ENCODE results near the gene SMYD3.
"Not testable (repeated sequence)": the region's sequence is repeated elsewhere in the genome, so short reads cannot be mapped to it uniquely, and the experiment has no call there.

The SMYD3 gene

DNA sequence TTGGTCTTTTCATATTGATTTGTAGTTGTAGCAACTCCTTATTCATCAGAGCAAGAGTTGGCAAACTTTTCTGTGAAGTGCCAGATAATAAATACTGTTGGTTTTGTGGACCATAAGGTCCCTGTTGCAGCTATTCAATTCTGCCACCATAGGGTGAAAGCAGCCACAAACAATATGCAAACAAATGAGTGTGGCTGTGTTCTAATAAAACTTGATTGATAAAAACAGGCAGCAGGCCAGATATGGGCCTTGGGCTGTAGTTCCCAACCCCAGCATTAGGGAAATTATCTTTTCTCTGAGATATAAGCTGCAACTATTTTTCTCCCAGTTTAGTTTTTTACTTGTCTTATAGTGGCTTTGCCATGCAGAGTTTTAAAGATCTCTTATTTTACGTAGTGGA, 469.2 kb downstream of the SMYD3 start:
- DNase-seq (ENCODE audit: low read depth in 2 of 3, low spot score in 2 of 3), result no peak

DNA sequence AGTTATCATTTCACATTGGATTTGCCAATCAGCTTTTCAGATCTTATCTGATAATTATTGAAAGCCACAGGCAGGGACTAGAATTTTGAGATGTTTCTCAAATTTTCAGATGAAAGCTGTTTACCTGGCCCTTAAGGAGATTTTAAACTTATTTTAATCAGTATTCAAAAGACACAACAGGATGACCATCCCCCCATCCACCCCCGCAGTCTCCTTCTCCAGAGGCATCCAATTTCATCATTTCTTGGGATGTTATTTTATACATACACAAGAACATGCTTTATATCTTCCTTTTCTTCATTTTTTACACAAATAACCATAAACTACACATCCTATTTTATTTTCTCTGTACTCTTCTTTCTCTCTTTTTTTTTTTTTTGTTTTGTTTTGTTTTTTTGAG, 470.9 kb downstream of the SMYD3 start:
- DNase-seq (ENCODE audit: low read depth in 2 of 3, low spot score in 2 of 3), result no peak

DNA sequence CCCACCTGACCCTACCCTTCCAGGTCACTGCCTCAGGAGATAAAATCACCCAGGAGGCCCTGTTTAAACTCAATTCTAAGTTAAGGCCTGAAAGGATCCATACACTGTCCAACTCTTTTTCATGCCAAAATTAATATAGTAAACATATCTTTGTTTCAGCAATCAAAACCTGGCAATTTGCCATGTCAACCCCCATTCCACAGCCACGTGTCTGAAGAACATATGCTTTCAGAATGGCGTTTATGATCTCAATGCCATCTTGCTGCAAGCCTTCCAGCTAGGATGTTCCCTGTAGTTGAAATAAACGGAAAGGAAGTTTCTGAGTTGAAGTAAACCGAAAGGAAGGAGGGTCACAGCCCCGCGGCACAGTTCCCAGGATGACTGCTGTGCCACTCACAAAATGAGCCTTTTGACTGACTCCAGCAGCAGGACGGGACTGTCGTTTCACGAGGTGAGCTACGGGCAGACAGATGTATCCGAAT, 472.0 kb downstream of the SMYD3 start:
- no peak for DNase-seq (ENCODE audit: low read depth in 2 of 3, low spot score in 2 of 3)

DNA sequence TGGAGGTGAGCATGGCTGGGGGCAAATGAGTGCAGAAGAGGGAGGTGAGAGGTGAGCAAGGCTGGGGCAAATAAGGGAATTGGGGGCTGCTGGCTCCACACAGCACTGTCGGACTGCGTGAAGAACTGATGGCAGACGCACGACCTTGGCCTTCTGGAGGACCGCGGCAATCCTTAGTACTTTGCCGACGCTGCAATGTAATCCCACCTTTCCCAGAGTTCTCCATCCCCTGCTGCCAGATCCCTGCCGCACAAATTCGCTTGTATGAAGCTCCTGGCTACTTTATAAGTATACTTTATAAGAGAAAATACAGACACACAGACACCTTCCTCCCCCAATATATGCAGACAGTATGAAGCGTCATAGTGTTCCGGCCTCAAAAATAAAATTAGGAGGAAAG, 472.4 kb downstream of the SMYD3 start:
- DNase-seq (ENCODE audit: low read depth in 2 of 3, low spot score in 2 of 3), result no peak

DNA sequence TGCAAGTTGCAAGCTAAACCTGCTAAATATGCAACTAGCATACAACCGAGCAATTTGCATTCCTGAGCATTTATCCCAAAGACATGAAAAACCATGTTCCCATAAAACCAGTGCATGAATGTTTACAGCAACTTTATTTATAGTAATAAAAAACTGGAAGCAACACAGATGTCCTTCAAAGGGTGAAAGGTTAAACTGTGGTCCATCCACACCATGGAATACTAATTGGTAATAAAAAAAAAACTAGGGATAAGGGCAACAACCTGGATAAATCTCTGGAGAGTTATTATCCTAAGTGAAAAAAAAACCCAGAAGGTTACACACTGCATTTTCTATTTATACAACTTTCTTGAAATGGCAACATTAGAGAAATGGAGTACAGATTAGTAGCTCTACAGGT, 474.1 kb downstream of the SMYD3 start:
- no peak for DNase-seq (ENCODE audit: low read depth in 2 of 3, low spot score in 2 of 3)

DNA sequence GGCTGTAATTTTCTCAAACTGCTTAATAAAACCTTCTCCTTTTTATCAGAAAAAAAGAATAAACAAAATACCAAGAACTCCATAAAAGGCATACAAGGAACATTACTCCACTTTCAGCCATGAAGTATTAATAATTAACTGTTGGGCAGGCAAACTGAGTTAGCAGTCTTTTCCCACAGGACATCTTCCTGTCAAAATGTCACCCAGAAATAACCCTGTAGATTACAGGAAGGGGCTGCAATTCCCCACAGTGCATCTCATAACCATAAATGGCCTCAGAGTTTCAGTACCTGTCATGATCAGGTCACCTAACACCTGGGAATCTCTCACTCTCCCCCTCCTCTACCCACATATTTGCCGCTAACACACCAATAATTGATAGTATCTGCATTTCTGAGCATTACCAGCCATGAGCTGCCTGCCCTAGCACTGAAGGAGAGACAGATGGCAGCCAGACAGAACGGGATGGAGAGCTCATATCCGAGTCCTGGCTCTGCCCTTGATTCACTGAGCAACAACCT, 475.0 kb downstream of the SMYD3 start:
- no peak for DNase-seq (ENCODE audit: low read depth in 2 of 3, low spot score in 2 of 3)

DNA sequence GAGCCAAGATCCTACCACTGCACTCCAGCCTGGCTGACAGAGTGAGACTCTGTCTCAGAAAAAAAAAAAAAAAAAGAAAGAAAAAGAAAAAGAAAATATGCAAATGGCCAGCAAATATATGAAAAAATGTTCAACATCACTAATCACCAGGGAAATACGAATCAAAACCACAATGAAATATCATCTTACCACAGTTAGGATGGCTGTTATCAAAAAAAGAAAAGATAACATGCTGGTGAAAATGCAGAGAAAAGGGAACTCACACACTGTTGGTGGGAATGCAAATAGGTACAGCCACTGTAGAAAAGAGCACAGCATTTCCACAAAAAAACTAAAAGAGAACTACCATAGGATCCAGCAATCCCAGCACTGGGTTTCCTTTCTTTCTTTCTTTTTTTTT, 477.5 kb downstream of the SMYD3 start:
- DNase-seq (ENCODE audit: low read depth in 2 of 3, low spot score in 2 of 3), result no peak

DNA sequence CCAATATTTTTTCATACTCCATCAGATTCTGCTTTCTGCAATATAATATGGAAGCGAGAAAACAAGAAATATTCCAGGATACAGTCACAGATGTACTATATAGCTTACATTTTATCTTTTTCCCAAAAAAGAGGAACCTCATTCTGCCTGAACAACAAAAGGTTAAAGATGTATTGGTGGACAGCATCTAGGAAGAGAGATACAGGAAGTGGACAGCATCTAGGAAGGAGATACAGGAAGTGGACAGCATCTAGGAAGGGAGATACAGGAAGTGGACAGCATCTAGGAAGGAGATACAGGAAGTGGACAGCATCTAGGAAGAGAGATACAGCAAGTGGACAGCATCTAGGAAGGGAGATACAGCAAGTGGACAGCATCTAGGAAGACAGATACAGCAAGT, 483.0 kb downstream of the SMYD3 start:
- DNase-seq (ENCODE audit: low read depth in 2 of 3, low spot score in 2 of 3), result not testable (repeated sequence)

DNA sequence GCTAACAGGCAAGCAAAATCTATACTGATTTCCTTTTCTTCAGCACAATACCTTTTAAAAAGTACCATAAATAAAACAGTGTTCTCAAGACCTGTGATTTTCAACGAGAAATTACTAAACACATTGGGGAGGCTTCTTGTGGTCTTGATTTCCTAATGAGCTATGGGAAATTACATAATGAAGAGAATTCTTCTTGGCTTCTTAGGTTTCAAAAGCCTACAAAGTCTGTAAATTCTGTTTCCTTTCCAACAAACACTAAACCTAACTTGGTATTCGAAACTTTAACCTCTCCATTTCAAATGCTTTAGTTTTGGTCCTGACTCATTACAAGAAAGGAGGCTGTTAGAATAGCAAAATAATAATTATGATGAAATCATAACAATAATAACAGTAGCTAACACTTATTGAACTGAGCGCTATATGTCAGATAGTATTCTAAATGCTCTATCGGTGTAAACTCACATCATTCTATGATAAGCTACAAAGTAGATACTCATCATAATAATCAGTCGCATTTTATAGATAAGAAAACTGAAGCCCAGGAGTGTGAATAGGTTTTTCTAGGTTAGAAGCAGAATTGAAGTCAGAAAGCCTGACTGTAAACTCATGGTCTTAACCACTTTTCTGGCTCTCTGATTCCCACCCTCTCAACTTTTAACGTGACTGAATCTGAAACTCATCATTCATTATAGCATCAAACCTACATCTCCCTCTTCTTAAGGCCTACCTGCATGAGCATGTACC, 486.7 kb downstream of the SMYD3 start:
- no peak for DNase-seq (ENCODE audit: low read depth in 2 of 3, low spot score in 2 of 3)

DNA sequence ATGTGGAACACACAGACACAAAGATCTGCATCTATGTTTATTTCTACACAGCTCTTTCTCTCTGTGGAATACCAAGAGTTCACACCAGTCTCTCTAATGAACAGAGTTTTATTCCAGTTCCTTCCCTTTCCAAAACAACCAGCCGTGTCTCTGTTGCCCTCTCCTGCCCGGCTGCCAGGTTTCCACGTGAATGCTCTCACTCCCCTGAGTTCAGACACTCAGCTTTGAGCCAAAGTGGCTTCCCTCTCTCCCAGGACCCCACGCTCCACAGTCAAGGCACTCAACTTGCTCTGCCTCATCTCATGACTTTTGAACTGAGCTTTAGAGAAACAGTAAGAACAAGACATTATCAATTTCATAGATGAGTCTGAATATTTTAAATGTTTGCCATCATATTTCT, 488.9 kb downstream of the SMYD3 start:
- no peak for DNase-seq (ENCODE audit: low read depth in 2 of 3, low spot score in 2 of 3)

DNA sequence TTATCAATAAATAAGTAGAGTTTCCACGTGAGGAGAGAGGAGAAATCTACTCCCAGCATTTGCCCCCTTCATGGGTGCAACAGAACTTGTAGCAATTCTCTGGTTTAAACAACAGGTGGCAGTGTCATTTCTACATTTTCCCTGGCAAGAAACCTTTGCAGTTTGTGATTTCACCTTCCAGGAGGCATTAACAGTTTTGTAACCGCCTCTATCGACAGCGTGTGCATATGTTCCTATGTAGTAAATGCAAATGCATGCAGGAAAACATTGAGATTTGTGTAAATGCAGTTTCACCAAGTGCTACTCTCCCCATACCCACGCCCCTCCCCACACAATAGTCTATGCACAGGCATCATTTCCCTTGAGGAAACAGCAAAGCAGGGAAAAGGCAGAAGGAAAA, 494.7 kb downstream of the SMYD3 start:
- DNase-seq (ENCODE audit: low read depth in 2 of 3, low spot score in 2 of 3), result no peak

DNA sequence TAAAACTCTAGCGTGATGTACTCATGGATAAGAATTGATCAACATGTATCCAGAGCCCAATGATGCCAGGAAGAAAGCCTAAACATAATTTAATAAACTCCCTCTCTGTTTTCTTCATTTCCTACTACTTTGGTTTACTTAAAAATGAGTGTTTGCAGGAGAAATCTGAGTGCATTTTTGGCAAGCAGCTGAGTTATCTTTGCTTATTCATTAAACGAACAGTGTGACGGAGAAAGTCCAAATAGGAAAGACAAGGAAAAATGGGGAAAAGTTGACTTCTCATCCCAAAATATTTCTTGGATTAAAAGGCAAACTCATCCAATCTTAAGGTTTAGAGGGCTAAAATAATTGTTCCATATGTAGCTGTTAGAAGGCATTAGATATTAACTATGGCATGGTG, 496.7 kb downstream of the SMYD3 start:
- no peak for DNase-seq (ENCODE audit: low read depth in 2 of 3, low spot score in 2 of 3)

DNA sequence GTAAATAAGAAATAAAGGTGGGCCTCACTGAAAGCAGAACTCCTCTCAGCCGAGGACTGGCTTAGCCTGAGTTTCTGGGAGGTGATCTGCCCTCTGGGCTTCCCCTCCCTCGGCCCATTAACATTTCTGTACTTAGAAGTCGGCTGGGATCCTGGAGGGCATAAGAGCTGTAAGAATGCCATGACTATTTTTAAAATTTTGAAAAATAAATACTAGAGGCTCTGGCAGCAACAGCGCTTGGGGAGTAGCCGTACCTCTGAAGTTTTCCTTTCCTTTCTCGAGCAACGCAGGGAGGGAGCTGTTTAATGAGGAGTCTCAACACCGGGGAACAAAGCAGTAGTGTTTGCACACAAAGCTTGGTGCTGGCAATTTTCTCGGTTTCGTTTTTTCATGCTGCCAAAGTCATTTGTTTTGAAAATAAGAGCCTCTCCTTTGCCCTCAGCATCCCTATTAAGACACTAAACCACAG, 498.7 kb downstream of the SMYD3 start:
- DNase-seq (ENCODE audit: low read depth in 2 of 3, low spot score in 2 of 3), result no peak

DNA sequence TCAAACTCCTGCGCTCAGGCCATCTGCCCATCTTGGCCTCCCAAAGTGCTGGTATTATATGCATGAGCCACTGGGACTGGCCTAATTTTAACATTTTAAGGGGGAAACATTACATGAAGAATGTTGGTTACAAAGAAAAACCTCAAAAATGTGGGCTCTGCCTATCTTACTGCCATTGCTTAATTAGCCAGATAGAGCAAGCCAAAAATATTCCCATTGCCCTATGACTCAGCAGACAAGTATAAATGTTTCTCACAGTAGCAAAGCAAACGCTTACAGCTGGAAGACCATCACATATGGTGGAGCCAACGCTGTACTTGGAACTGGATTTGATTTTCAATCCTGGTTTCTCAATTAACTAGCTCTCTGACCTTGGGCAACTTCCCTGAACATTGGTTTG, 502.0 kb downstream of the SMYD3 start:
- DNase-seq (ENCODE audit: low read depth in 2 of 3, low spot score in 2 of 3), result no peak

DNA sequence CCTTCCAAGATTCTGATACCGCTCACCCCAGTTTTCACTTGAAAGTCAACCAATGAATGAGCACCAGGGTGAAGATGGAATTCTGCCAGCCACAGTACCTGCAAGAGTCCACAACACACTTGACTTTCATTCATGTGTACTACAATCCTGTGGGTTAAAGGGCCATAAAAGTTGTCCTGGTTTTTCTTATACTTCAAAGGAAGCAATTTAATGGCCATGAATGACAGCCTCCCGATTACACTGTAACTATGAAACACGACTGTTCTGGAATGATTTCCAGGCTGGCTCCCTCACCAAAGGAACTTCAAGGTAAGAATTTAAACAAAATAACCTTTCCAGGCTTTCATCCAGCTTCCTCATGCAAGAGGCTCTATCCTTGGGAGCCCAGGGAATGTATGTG, 502.8 kb downstream of the SMYD3 start:
- DNase-seq (ENCODE audit: low read depth in 2 of 3, low spot score in 2 of 3), result no peak

DNA sequence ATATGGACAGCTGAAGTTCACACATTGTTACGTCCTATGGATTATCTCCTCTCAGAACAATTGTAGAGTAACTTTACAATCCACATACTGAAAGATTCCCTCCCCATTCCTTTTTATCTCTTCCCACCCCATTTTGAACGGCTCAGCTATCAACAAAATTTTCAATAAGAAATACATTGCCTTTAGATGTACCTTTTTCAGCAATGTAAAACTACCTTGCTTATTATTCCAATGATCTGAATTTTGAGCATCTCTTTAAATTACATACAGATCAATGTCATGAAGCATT, 503.7 kb downstream of the SMYD3 start:
- no peak for DNase-seq (ENCODE audit: low read depth in 2 of 3, low spot score in 2 of 3)

DNA sequence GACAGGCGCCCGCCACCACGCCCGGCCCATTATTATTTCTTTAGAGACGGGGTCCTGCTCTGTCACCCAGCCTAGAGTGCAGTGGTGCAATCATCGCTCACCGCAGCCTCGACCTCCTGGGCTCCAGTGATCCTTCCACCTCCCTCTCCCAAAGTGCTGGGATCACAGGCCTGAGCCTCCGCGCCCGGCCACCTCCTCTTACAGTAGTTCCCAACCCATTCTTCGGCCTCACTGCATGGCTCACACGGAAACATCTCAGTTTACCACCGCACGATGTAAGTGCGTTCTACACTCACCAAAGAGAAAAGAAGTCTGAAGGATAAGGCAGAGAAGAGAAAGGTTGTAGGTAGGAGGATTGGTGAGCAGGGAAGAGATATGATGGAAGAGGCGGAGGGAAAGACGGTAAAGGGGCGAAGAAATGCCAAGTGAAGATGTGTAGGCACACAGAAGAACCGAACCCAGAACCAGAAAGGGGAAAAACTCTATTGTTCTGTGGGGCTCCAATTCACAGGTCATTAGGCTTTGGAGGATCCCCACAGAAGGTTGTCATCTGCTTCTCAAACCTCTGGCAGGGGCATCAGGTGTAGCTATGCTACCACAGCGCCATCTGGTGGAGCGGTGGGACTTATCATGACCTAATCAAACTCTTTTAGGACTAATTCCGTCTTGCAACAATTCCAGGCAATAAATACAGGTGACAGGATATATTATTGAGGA, 504.2 kb downstream of the SMYD3 start:
- peak; percentile 29 to 76 (median 59) for DNase-seq (ENCODE audit: low read depth in 2 of 3, low spot score in 2 of 3)

DNA sequence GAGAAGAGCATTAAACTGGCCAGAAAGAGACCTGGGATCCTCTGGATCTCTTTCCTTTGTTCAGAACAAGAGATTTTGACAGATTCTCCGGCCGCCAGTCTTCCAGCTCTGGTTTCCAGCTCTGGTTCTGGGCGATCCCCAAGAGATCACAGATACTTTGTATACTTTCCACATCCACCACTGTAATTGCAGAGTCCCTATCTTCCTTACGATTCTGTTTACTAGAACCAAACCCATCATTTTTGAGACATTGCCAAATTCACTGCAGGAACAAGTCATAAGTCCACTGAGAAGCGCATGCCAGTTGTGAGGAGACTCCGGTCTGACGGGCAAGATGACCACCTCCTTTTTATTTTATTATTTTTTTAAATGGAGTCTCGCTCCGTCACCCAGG, 505.2 kb downstream of the SMYD3 start:
- no peak for DNase-seq (ENCODE audit: low read depth in 2 of 3, low spot score in 2 of 3)

DNA sequence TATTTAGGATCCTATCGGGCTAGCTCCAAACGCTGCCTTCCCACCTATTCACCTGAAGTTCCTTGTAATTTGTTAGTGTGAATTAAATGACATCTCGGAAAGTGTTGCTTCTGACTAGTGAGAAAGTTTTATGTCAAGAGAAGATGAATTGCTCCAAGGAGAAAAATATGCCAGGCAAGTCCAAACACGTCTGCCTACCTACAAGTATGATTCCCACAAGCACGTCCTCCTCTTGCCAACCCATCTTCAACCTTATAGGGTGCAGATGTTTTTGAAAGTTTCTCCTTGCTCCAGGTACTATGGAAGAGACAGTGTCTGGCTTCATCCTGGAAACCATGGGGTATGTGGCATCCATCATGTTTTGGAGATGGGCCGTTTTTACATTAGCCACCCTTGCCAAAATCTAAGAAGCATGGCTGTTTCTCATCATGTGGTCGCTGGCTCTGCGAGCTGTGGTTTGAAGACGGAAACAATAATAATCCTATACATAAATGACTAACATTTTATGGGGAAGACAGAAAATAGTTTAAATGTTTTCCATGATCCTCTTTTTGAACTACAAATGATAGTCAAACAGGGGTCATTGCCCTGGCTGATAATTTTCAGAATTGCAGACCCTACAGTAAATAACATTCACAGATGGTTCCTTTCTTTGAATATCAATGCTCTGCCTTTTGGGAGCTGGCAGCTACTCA, 505.8 kb downstream of the SMYD3 start:
- no peak for DNase-seq (ENCODE audit: low read depth in 2 of 3, low spot score in 2 of 3)

DNA sequence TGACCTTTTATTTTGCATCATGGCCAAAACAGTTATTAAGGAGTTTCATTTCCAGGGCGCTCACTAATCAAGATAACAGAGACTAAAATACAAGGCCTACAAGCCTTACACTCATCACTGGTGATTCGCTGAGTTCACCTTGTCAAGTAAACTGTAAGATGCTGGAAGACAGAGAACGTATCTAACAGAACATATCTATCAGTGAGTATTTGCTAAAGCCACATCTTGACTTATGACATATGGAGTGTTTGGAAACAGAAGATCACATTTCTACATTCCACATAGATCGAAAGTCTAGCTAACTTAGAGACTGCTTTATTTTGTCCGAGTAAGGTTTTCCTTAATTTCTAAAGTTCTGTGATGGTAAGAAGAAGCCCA, 506.5 kb downstream of the SMYD3 start:
- DNase-seq (ENCODE audit: low read depth in 2 of 3, low spot score in 2 of 3), result no peak

DNA sequence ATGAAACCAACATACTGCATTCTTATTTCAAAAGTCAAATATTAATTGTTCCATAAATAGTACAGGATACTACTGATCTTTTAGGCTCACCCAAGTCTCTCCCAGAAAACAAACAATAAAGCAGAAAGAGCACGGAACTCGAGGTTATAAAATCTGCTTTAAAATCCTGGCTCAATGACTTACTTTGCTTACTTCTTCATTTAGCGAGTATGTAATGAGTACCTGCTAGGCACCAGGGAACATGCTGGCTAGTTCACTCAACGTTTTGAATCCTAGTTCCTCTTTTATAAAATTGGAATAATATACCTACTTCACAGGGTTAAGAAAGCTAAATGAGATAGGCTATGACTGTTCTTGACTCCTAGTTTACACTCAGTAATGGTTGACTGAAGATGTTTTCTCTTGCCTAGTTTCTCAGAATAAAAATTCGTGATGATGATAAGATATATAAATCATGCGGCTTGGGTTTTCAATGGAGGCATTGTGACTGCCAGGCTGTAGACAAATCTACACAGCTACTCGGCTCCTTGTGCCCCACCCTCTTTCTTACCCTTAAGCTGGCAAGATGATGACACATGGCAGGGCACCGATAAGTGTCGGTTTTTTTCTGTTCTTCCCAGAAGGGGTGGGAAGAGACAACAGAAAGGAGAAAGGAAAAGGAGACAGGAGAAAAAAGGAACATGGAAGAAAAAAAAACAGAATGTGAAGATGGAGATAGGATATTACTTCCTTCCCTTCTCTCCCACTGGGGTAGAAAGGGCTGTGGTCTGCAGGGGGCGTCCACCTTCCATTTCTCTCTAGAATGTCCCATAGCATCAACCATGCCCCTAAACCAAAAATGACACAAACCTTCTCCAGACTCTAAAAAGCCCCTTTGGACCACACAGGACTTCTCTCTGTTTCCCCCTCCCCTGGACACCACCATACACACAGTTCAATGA, 507.1 kb downstream of the SMYD3 start:
- DNase-seq (ENCODE audit: low read depth in 2 of 3, low spot score in 2 of 3), result no peak

All from activated CD8-positive, alpha-beta memory T cell treated with anti-CD3 and anti-CD28 coated beads for 48 hours (primary cell).